IMR-90 (cell line): ENCODE results near the gene SLC25A31. TPM values are rescaled to one million over a fixed set of nuclear protein-coding genes. Genes with fewer than 3 reads are reported as not detected.

Source experiments
- ATAC-seq: fragments of 200-7000 bp; cut with Tn5 transposase; 2 replicates; pipeline ENCODE4 v1.9.1; 2020; ENCODE audit warnings: low read depth, mild to moderate bottlenecking, moderate library complexity
- BruUV-seq: library from RNA; stranded (reverse); fragments of 400-500 nt; replicated peaks from 2 replicates; lab custom pipeline; 2021; lab: Mats Ljungman, UMichigan
- CTCF ChIA-PET: fragments of 300-600 bp; formaldehyde crosslinking; extraction: SDS; loops from one replicate; lab custom pipeline; 2021; ENCODE audit warnings: antibody characterized with exemption; lab: Yijun Ruan, JAX
- POLR2A ChIA-PET: fragments of 300-600 bp; sonication (Branson Sonifier 250); formaldehyde crosslinking; loops from one replicate; lab custom pipeline; 2022; ENCODE audit warnings: antibody characterized with exemption; ENCODE audit not compliant: unreplicated experiment; lab: Charles Lee
- DNase-seq: peaks from one replicate; pipeline ENCODE4 v3.0.0; 2013
- H2AFZ ChIP-seq: replicated peaks from 2 replicates; pipeline ENCODE3; 2013; ENCODE audit warnings: low read length, mild to moderate bottlenecking; ENCODE audit not compliant: poor library complexity
- H2AK5ac ChIP-seq: 2 replicates; pipeline ENCODE4 v1.6.1; 2013; ENCODE audit warnings: low read depth, low read length, inconsistent platforms
- H2AK9ac ChIP-seq: replicated peaks from 2 replicates; pipeline ENCODE3; 2013; ENCODE audit warnings: mild to moderate bottlenecking, low read depth, low read length, moderate library complexity; ENCODE audit not compliant: poor library complexity
- H2BK120ac ChIP-seq: 2 replicates; pipeline ENCODE4 v1.6.1; 2013; ENCODE audit warnings: low read depth, low read length, inconsistent platforms
- H2BK15ac ChIP-seq: 3 replicates; pipeline ENCODE4 v1.6.1; 2013; ENCODE audit warnings: low read depth, low read length, inconsistent platforms
- H2BK20ac ChIP-seq: 2 replicates; pipeline ENCODE4 v1.6.1; 2013; ENCODE audit warnings: low read depth, mild to moderate bottlenecking, inconsistent platforms, low read length, moderate library complexity
- H2BK5ac ChIP-seq: 2 replicates; pipeline ENCODE4 v1.6.1; 2013; ENCODE audit warnings: mild to moderate bottlenecking, low read depth, low read length, inconsistent platforms; ENCODE audit not compliant: poor library complexity, severe bottlenecking
- H3K14ac ChIP-seq: replicated peaks from 2 replicates; pipeline ENCODE4 v1.6.1; 2013; ENCODE audit warnings: low read depth, low read length, inconsistent platforms
- H3K18ac ChIP-seq: 2 replicates; pipeline ENCODE4 v1.6.1; 2013; ENCODE audit warnings: low read depth, low read length, control low read depth
- H3K23ac ChIP-seq: 2 replicates; pipeline ENCODE4 v1.6.1; 2013; ENCODE audit warnings: low read depth, low read length, inconsistent platforms
- H3K27ac ChIP-seq: 2 replicates; pipeline ENCODE4 v1.5.1; 2013; ENCODE audit warnings: mild to moderate bottlenecking, control low read depth, low read length; ENCODE audit not compliant: insufficient read depth
- H3K27me3 ChIP-seq: 2 replicates; pipeline ENCODE4 v1.6.1; 2013; ENCODE audit warnings: low read length; ENCODE audit not compliant: control insufficient read depth, insufficient read depth
- H3K36me3 ChIP-seq: 2 replicates; pipeline ENCODE4 v1.6.1; 2013; ENCODE audit warnings: low read length, mixed read lengths; ENCODE audit not compliant: control insufficient read depth, insufficient read depth
- H3K4ac ChIP-seq: 2 replicates; pipeline ENCODE4 v1.6.1; 2013; ENCODE audit warnings: low read depth, low read length, inconsistent platforms
- H3K4me1 ChIP-seq: 2 replicates; pipeline ENCODE4 v1.6.1; 2013; ENCODE audit warnings: low read length, mixed read lengths; ENCODE audit not compliant: control insufficient read depth, insufficient read depth
- H3K4me2 ChIP-seq: 2 replicates; pipeline ENCODE4 v1.6.1; 2013; ENCODE audit warnings: low read depth, mild to moderate bottlenecking, control low read depth, low read length, moderate library complexity
- H3K4me3 ChIP-seq: 2 replicates; pipeline ENCODE4 v1.5.1; 2013; ENCODE audit warnings: low read depth, mild to moderate bottlenecking, control low read depth, low read length, moderate library complexity; ENCODE audit not compliant: insufficient read depth
- H3K56ac ChIP-seq: 2 replicates; pipeline ENCODE4 v1.6.1; 2013; ENCODE audit warnings: low read length, inconsistent platforms; ENCODE audit not compliant: insufficient read depth; ENCODE audit errors: extremely low read depth
- H3K79me1 ChIP-seq, 2 experiments: 2 replicates each; pipeline ENCODE4 v1.6.1; 2013; ENCODE audit warnings: low read length in 2 of 2, inconsistent platforms in 1 of 2, low read depth in 1 of 2
- H3K9ac ChIP-seq: 2 replicates; pipeline ENCODE4 v1.6.1; 2013; ENCODE audit warnings: low read depth, low read length, control low read depth
- H3K9me1 ChIP-seq: 2 replicates; pipeline ENCODE4 v1.6.1; 2013; ENCODE audit warnings: low read length, inconsistent platforms; ENCODE audit not compliant: insufficient read depth
- H3K9me3 ChIP-seq: 2 replicates; pipeline ENCODE4 v1.6.1; 2013; ENCODE audit warnings: low read length; ENCODE audit not compliant: control insufficient read depth, insufficient read depth
- H4K20me1 ChIP-seq: 2 replicates; pipeline ENCODE4 v1.6.1; 2013; ENCODE audit warnings: low read length, inconsistent platforms; ENCODE audit not compliant: insufficient read depth
- H4K5ac ChIP-seq: 2 replicates; pipeline ENCODE4 v1.6.1; 2013; ENCODE audit warnings: mild to moderate bottlenecking, low read depth, low read length, control low read depth
- H4K8ac ChIP-seq, 2 experiments: 2 replicates each; pipeline ENCODE4 v1.6.1; 2013; ENCODE audit warnings: low read depth in 2 of 2, low read length in 2 of 2, control low read depth in 1 of 2, inconsistent platforms in 1 of 2
- H4K91ac ChIP-seq: 2 replicates; pipeline ENCODE4 v1.6.1; 2013; ENCODE audit warnings: low read depth, low read length, inconsistent platforms; ENCODE audit not compliant: insufficient read depth
- BHLHE40 ChIP-seq: fragments of 150-350 bp; IDR thresholded peaks from 2 replicates; pipeline ENCODE4 v1.6.1; 2016; ENCODE audit warnings: mild to moderate bottlenecking, low read depth, low read length
- CEBPB ChIP-seq: IDR thresholded peaks from 2 replicates; pipeline ENCODE4 v1.6.1; 2012; ENCODE audit warnings: low read depth, low read length, improper control_type of control experiment
- CHD1 ChIP-seq: IDR thresholded peaks from 2 replicates; pipeline ENCODE4 v1.6.1; 2012; ENCODE audit warnings: low read depth, low read length, improper control_type of control experiment
- FOS ChIP-seq: fragments of 150-350 bp; IDR thresholded peaks from 2 replicates; pipeline ENCODE4 v1.6.1; 2016; ENCODE audit warnings: low read depth, low read length
- MAFK ChIP-seq: IDR thresholded peaks from 2 replicates; pipeline ENCODE4 v1.6.1; 2012; ENCODE audit warnings: low read depth, low read length, improper control_type of control experiment
- MAZ ChIP-seq: IDR thresholded peaks from 2 replicates; pipeline ENCODE4 v1.6.1; 2012; ENCODE audit warnings: low read depth, mild to moderate bottlenecking, low read length, improper control_type of control experiment, moderate library complexity, borderline replicate concordance
- MXI1 ChIP-seq: IDR thresholded peaks from 2 replicates; pipeline ENCODE4 v1.6.1; 2012; ENCODE audit warnings: low read depth, mild to moderate bottlenecking, low read length, moderate library complexity, borderline replicate concordance
- NFE2L2 ChIP-seq: fragments of 150-350 bp; IDR thresholded peaks from 2 replicates; pipeline ENCODE4 v1.6.1; 2016; ENCODE audit warnings: low read depth, mild to moderate bottlenecking, low read length
- POLR2A ChIP-seq: IDR thresholded peaks from 2 replicates; pipeline ENCODE4 v1.6.1; 2012; ENCODE audit warnings: mild to moderate bottlenecking, low read depth, low read length
- RAD21 ChIP-seq: IDR thresholded peaks from 2 replicates; pipeline ENCODE4 v1.6.1; 2012; ENCODE audit warnings: low read length, improper control_type of control experiment
- RCOR1 ChIP-seq: IDR thresholded peaks from 2 replicates; pipeline ENCODE4 v1.6.1; 2012; ENCODE audit warnings: mild to moderate bottlenecking, low read length, improper control_type of control experiment; ENCODE audit not compliant: insufficient replicate concordance
- RFX5 ChIP-seq: IDR thresholded peaks from 2 replicates; pipeline ENCODE4 v1.8.0; 2012; ENCODE audit warnings: low read depth, mild to moderate bottlenecking, low read length, moderate library complexity
- SMC3 ChIP-seq: fragments of 150-350 bp; IDR thresholded peaks from 2 replicates; pipeline ENCODE4 v1.6.1; 2016; ENCODE audit warnings: low read depth, mild to moderate bottlenecking, antibody characterized with exemption, low read length, moderate library complexity
- WGBS, 2 experiments: methylation state at CpG; one replicate each; pipeline versions ENCODE4 v1.1.5 to v1.1.7; 2013; ENCODE audit warnings: missing lambda C conversion rate in 2 of 2; ENCODE audit not compliant: insufficient read length in 1 of 2; ENCODE audit errors: extremely low coverage in 2 of 2; 5-methylcytosine and 5-hydroxymethylcytosine counted together
- dilution Hi-C: fragments of 300-500 bp; cut with HindIII; formaldehyde crosslinking; loops from one replicate; pipeline ENCODE4 v1.14.3; 2018; ENCODE audit warnings: low sequenced_read_pairs; ENCODE audit not compliant: unreplicated experiment
- in situ Hi-C: fragments of 300-500 bp; cut with MboI; formaldehyde crosslinking; loops from 3 replicates; pipeline ENCODE4 v1.14.3; 2019; ENCODE audit warnings: low sequenced_read_pairs, inconsistent platforms, mixed read lengths
- intact Hi-C: fragments of 100-400 bp; cut with micrococcal nuclease; formaldehyde crosslinking; loops from 2 replicates; pipeline ENCODE4 v1.10.0; 2022
- polyA plus RNA-seq, 3 experiments: library from polyadenylated mRNA; depleted of rRNA; stranded (reverse); fragments of >200 nt; gene quantifications; 2 replicates each; pipeline ENCODE4 v1.2.3, GENCODE V29; 2012; ENCODE audit warnings: low replicate concordance in 1 of 3
- total RNA-seq: library from RNA; depleted of rRNA; stranded (reverse); fragments of >200 nt; gene quantifications from 2 replicates; pipeline ENCODE4 v1.2.3, GENCODE V29; 2012
- TF ChIP-seq, protein P1 (sequence below): fragments of 150-350 bp; IDR thresholded peaks from 2 replicates; pipeline ENCODE4 v1.6.1; 2017; ENCODE audit warnings: mild to moderate bottlenecking, antibody characterized with exemption, low read length, low read depth

SLC25A31 gene
- total and polyA plus RNA-seq, 2 of the 4 experiments (the other 2 are of a cell fraction): not detected

GRCh38 chr4:127748957-127749356, 18.8 kb downstream of the SLC25A31 start:
- no peak overlapping the region for H4K5ac ChIP-seq
- dilution Hi-C loops (no loop called here), intact Hi-C loops (no loop called here), in situ Hi-C loops (no loop called here)
- no peak overlapping the region for H4K8ac ChIP-seq
- no peaks in the 10 kb centered on the region for H3K36me3 ChIP-seq
- no peak overlapping the region for H3K4ac ChIP-seq
- H3K18ac ChIP-seq: no peak overlapping the region
- H3K27ac ChIP-seq: no peak overlapping the region
- H3K4me3 ChIP-seq: no peak overlapping the region
- H3K27me3 ChIP-seq: no peaks in the 10 kb centered on the region
- no peak for TF ChIP-seq FOS
- TF ChIP-seq CEBPB: no peak
- no peak for TF ChIP-seq CHD1
- no peak for TF ChIP-seq RCOR1
- no peak for TF ChIP-seq POLR2A
- TF ChIP-seq MAFK: no peak
- TF ChIP-seq RAD21: no peak
- no peak for TF ChIP-seq RFX5
- TF ChIP-seq SMC3: no peak
- TF ChIP-seq, protein P1, sequence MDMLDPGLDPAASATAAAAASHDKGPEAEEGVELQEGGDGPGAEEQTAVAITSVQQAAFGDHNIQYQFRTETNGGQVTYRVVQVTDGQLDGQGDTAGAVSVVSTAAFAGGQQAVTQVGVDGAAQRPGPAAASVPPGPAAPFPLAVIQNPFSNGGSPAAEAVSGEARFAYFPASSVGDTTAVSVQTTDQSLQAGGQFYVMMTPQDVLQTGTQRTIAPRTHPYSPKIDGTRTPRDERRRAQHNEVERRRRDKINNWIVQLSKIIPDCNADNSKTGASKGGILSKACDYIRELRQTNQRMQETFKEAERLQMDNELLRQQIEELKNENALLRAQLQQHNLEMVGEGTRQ: no peak
- TF ChIP-seq BHLHE40: no peak
- no peak for TF ChIP-seq MXI1
- no peak for TF ChIP-seq MAZ
- TF ChIP-seq NFE2L2: no peak
- ChIA-PET POLR2A (no interaction called here), CTCF (no interaction called here)
- H3K4me1 ChIP-seq: no peaks in the 10 kb centered on the region
- H3K9me1 ChIP-seq: no peaks in the 10 kb centered on the region
- H3K79me1 ChIP-seq: no peaks in the 10 kb centered on the region
- no peak overlapping the region for H4K91ac ChIP-seq
- no peak overlapping the region for H3K4me2 ChIP-seq
- ATAC-seq: no peak
- H4K20me1 ChIP-seq: no peaks in the 10 kb centered on the region
- H3K9me3 ChIP-seq: peaks cover 11% of the 10 kb centered on the region
- H2AK9ac ChIP-seq: no peak overlapping the region
- no peak overlapping the region for H3K23ac ChIP-seq
- H3K14ac ChIP-seq: no peak overlapping the region
- no CpG with 5 or more reads among the region's 2 CpGs for WGBS, 2 experiments
- H3K56ac ChIP-seq: no peak overlapping the region
- H2AK5ac ChIP-seq: no peak overlapping the region
- no peak for DNase-seq
- no peak overlapping the region for H2BK20ac ChIP-seq
- H2BK120ac ChIP-seq: no peak overlapping the region
- H2BK5ac ChIP-seq: no peak overlapping the region
- H2BK15ac ChIP-seq: no peak overlapping the region
- BruUV-seq: no TSS peak
- no peak overlapping the region for H3K9ac ChIP-seq
- H2AFZ ChIP-seq: no peak overlapping the region
